Cardiac fibroblast (primary cell): Measurements from ENCODE around the gene LYZL2.

Source experiments
- DNase-seq, 2 donors: peaks; one replicate each; pipeline versions ENCODE4 v3.0.0 to v3.0.0-alpha.2; 2010; ENCODE audit warnings: low read depth in 2 of 2
- H3K4me3 ChIP-seq, 2 donors: replicated peaks in 1 of 2; 1 replicate in 1 of 2; 2 replicates in 1 of 2; pipeline ENCODE4 v1.5.1; 2011; ENCODE audit warnings: low read depth in 2 of 2, low read length in 2 of 2, mild to moderate bottlenecking in 2 of 2, moderate library complexity in 1 of 2
- TF ChIP-seq, protein P1 (sequence below): IDR thresholded peaks from one replicate; pipeline ENCODE4 v1.5.1; 2011; ENCODE audit warnings: low read depth, mild to moderate bottlenecking, low read length, inconsistent platforms

Gene LYZL2

DNA sequence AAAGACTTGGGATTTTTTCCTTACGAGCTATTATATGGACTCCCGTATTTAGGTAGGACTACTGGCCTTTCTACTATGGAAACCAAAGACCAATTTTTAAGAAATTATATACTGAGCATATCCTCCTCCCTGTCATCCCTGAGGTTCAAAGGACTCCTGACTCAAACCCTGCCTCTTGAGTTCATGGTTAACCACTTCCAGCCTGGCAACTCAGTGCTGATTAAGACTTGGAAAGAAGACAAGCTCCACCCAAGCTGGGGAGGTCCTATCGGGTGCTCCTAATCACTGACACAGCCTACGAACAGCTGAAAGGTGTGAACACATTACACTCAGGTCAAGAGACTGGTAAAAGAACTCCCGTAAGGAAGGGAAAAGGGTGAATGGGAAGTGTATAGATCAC lies 66.8 kb downstream of the LYZL2 start:
- no peak for DNase-seq

More for the DNA sequence above, 66.8 kb downstream of the LYZL2 start:
- TF ChIP-seq, protein P1, sequence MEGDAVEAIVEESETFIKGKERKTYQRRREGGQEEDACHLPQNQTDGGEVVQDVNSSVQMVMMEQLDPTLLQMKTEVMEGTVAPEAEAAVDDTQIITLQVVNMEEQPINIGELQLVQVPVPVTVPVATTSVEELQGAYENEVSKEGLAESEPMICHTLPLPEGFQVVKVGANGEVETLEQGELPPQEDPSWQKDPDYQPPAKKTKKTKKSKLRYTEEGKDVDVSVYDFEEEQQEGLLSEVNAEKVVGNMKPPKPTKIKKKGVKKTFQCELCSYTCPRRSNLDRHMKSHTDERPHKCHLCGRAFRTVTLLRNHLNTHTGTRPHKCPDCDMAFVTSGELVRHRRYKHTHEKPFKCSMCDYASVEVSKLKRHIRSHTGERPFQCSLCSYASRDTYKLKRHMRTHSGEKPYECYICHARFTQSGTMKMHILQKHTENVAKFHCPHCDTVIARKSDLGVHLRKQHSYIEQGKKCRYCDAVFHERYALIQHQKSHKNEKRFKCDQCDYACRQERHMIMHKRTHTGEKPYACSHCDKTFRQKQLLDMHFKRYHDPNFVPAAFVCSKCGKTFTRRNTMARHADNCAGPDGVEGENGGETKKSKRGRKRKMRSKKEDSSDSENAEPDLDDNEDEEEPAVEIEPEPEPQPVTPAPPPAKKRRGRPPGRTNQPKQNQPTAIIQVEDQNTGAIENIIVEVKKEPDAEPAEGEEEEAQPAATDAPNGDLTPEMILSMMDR: no peak
- no peak overlapping the region for H3K4me3 ChIP-seq
